H1 (cell line): ENCODE data around the gene RBM10. TPM values are rescaled to one million over a fixed set of nuclear protein-coding genes. Genes with fewer than 3 reads are reported as not detected.

Experiments
- CTCF ChIA-PET: fragments of 300-600 bp; sonication (Branson Sonifier 250); formaldehyde crosslinking; loops from one replicate; lab custom pipeline; 2021; ENCODE audit not compliant: partially characterized antibody; lab: Charles Lee
- POLR2A ChIA-PET: fragments of 300-600 bp; sonication (Branson Sonifier 250); formaldehyde crosslinking; loops from one replicate; lab custom pipeline; 2021; ENCODE audit warnings: inconsistent platforms; ENCODE audit not compliant: partially characterized antibody; lab: Charles Lee
- DNase-seq, 2 experiments: peaks; one replicate each; pipeline versions ENCODE4 v3.0.0 to v3.0.0-alpha.2; 2010 to 2022; ENCODE audit warnings: low spot score in 2 of 2, low read depth in 1 of 2, mixed read lengths in 1 of 2
- FAIRE-seq: peaks from 2 replicates; lab custom pipeline; 2011; peaks lifted over from hg19 to GRCh38; lab: Jason Lieb, UNC
- H2AFZ ChIP-seq: 2 replicates; pipeline ENCODE4 v1.8.1; 2012; ENCODE audit warnings: low read length, inconsistent platforms
- H2AK5ac ChIP-seq: 2 replicates; pipeline ENCODE4 v1.6.1; 2013; ENCODE audit warnings: low read depth, low read length
- H2BK120ac ChIP-seq: replicated peaks from 2 replicates; pipeline ENCODE3; 2013; ENCODE audit warnings: low read depth, low read length, inconsistent platforms
- H2BK12ac ChIP-seq: 2 replicates; pipeline ENCODE4 v1.6.1; 2013; ENCODE audit warnings: low read depth, low read length
- H2BK15ac ChIP-seq: 2 replicates; pipeline ENCODE4 v1.6.1; 2013; ENCODE audit warnings: low read length
- H2BK20ac ChIP-seq: 2 replicates; pipeline ENCODE4 v1.6.1; 2013; ENCODE audit warnings: low read length
- H2BK5ac ChIP-seq: 2 replicates; pipeline ENCODE4 v1.6.1; 2013; ENCODE audit warnings: low read depth, low read length
- H3K14ac ChIP-seq: 2 replicates; pipeline ENCODE4 v1.6.1; 2013; ENCODE audit warnings: inconsistent platforms; ENCODE audit not compliant: insufficient read length
- H3K18ac ChIP-seq: 2 replicates; pipeline ENCODE4 v1.6.1; 2013; ENCODE audit warnings: low read length; ENCODE audit errors: extremely low read depth
- H3K23ac ChIP-seq: 2 replicates; pipeline ENCODE4 v1.6.1; 2013; ENCODE audit warnings: inconsistent platforms; ENCODE audit not compliant: insufficient read length
- H3K23me2 ChIP-seq: 2 replicates; pipeline ENCODE4 v1.6.1; 2013; ENCODE audit warnings: low read depth, low read length
- H3K27ac ChIP-seq: 2 replicates; pipeline ENCODE4 v1.6.1; 2011; ENCODE audit warnings: low read depth, low read length, inconsistent platforms
- H3K27me3 ChIP-seq, 4 experiments: replicated peaks in 1 of 4; 1 replicate in 1 of 4; 2 replicates in 3 of 4; pipeline versions ENCODE4 v1.6.1 to v1.8.1; 2011 to 2013; ENCODE audit warnings: low read length in 3 of 4, mild to moderate bottlenecking in 3 of 4, inconsistent platforms in 2 of 4, mixed read lengths in 2 of 4, moderate library complexity in 1 of 4; ENCODE audit not compliant: control insufficient read depth in 3 of 4, insufficient read depth in 3 of 4; ENCODE audit errors: extremely low read depth in 1 of 4
- H3K36me3 ChIP-seq, 4 experiments: 2 replicates each; pipeline versions ENCODE4 v1.6.1 to v1.8.1; 2011 to 2013; ENCODE audit warnings: mild to moderate bottlenecking in 4 of 4, low read length in 3 of 4, moderate library complexity in 2 of 4, control low read depth in 1 of 4, inconsistent platforms in 1 of 4; ENCODE audit not compliant: insufficient read depth in 4 of 4, control insufficient read depth in 2 of 4
- H3K4ac ChIP-seq: replicated peaks from 2 replicates; pipeline ENCODE3; 2013; ENCODE audit warnings: low read length, low read depth, mixed read lengths, inconsistent platforms; ENCODE audit not compliant: insufficient read length
- H3K4me1 ChIP-seq, 4 experiments: replicated peaks in 1 of 4; 1 replicate in 1 of 4; 2 replicates in 3 of 4; pipeline versions ENCODE4 v1.6.1 to v1.8.1; 2011 to 2013; ENCODE audit warnings: low read length in 3 of 4, inconsistent platforms in 2 of 4, mixed read lengths in 1 of 4; ENCODE audit not compliant: insufficient read depth in 4 of 4, control insufficient read depth in 3 of 4
- H3K4me2 ChIP-seq, 2 experiments: 2 replicates each; pipeline versions ENCODE4 v1.6.1 to v1.8.1; 2011 to 2013; ENCODE audit warnings: low read depth in 2 of 2, low read length in 2 of 2, control low read depth in 1 of 2, inconsistent platforms in 1 of 2, mild to moderate bottlenecking in 1 of 2; ENCODE audit not compliant: insufficient read depth in 1 of 2
- H3K4me3 ChIP-seq, 4 experiments: fragments of 200-600, 300-600 bp in 1 of 4; sonication (generic), shearing (Covaris generic), sonication (Bioruptor Twin) in 1 of 4; 2 replicates each; pipeline versions ENCODE4 v1.5.1 to v1.8.1; 2011 to 2016; ENCODE audit warnings: low read length in 4 of 4, low read depth in 3 of 4, control low read depth in 2 of 4, inconsistent platforms in 2 of 4, mild to moderate bottlenecking in 2 of 4, mixed read lengths in 1 of 4, moderate library complexity in 1 of 4; ENCODE audit not compliant: insufficient read depth in 2 of 4; ENCODE audit errors: extremely low read depth in 1 of 4
- H3K56ac ChIP-seq: replicated peaks from 2 replicates; pipeline ENCODE3; 2013; ENCODE audit warnings: low read depth, mild to moderate bottlenecking, mixed read lengths, low read length, inconsistent platforms; ENCODE audit not compliant: insufficient read length
- H3K79me1 ChIP-seq: 2 replicates; pipeline ENCODE4 v1.6.1; 2013; ENCODE audit warnings: low read depth, low read length, control low read depth
- H3K79me2 ChIP-seq, 2 experiments: 2 replicates each; pipeline versions ENCODE4 v1.6.1 to v1.8.1; 2012 to 2013; ENCODE audit warnings: low read length in 2 of 2, mild to moderate bottlenecking in 2 of 2, inconsistent platforms in 1 of 2; ENCODE audit not compliant: insufficient read depth in 2 of 2, control insufficient read depth in 1 of 2
- H3K9ac ChIP-seq, 4 experiments: replicated peaks in 1 of 4; 1 replicate in 1 of 4; 2 replicates in 3 of 4; pipeline versions ENCODE4 v1.6.1 to v1.8.1; 2011 to 2013; ENCODE audit warnings: low read depth in 3 of 4, low read length in 3 of 4, control low read depth in 2 of 4, mild to moderate bottlenecking in 2 of 4, moderate library complexity in 2 of 4, inconsistent platforms in 1 of 4; ENCODE audit errors: extremely low read depth in 1 of 4
- H3K9me3 ChIP-seq, 2 experiments: 2 replicates each; pipeline versions ENCODE4 v1.6.1 to v1.8.1; 2012 to 2013; ENCODE audit warnings: mild to moderate bottlenecking in 2 of 2, moderate library complexity in 2 of 2, control low read depth in 1 of 2, inconsistent platforms in 1 of 2, low read depth in 1 of 2, low read length in 1 of 2, mixed read lengths in 1 of 2; ENCODE audit not compliant: insufficient read depth in 2 of 2
- H4K20me1 ChIP-seq, 2 experiments: replicated peaks in 1 of 2; 2 replicates each; pipeline versions ENCODE3 to v1.8.1; 2011 to 2013; ENCODE audit warnings: inconsistent platforms in 2 of 2, low read length in 2 of 2, mild to moderate bottlenecking in 1 of 2; ENCODE audit not compliant: insufficient read depth in 2 of 2, control insufficient read depth in 1 of 2
- H4K5ac ChIP-seq: 2 replicates; pipeline ENCODE4 v1.6.1; 2013; ENCODE audit warnings: low read length, low read depth, mixed read lengths, inconsistent platforms; ENCODE audit not compliant: insufficient read length
- H4K8ac ChIP-seq: 2 replicates; pipeline ENCODE4 v1.8.0; 2013; ENCODE audit warnings: mild to moderate bottlenecking, moderate library complexity, low read length, inconsistent platforms; ENCODE audit not compliant: insufficient read depth; ENCODE audit errors: extremely low read depth
- H4K91ac ChIP-seq: replicated peaks from 2 replicates; pipeline ENCODE3; 2013; ENCODE audit warnings: low read length, mixed read lengths, inconsistent platforms; ENCODE audit not compliant: insufficient read length
- E2F6 ChIP-seq: IDR thresholded peaks from 2 replicates; pipeline ENCODE4 v1.6.1; 2012; ENCODE audit warnings: inconsistent platforms
- GABPA ChIP-seq: IDR thresholded peaks from 2 replicates; pipeline ENCODE4 v1.6.1; 2011; ENCODE audit warnings: mild to moderate bottlenecking, low read length, moderate library complexity, borderline replicate concordance; ENCODE audit not compliant: insufficient read depth
- HDAC2 ChIP-seq, 2 experiments: fragments of 300-600 bp in 1 of 2; sonication (generic) in 1 of 2; IDR thresholded peaks; 2 replicates each; pipeline ENCODE4 v1.6.1; 2011 to 2012; ENCODE audit warnings: low read depth in 2 of 2, low read length in 2 of 2, mild to moderate bottlenecking in 2 of 2, moderate library complexity in 2 of 2, borderline replicate concordance in 1 of 2, inconsistent platforms in 1 of 2
- MAX ChIP-seq: IDR thresholded peaks from 2 replicates; pipeline ENCODE4 v1.6.1; 2012; ENCODE audit warnings: inconsistent platforms
- PHF8 ChIP-seq: fragments of 200-600 bp; sonication (generic); conservative IDR thresholded peaks from 2 replicates; pipeline ENCODE4 v1.7.1; 2012; ENCODE audit warnings: low read depth, mild to moderate bottlenecking, inconsistent platforms, low read length, moderate library complexity
- SIRT6 ChIP-seq: IDR thresholded peaks from one replicate; pipeline ENCODE4 v1.7.1; 2012; ENCODE audit warnings: low read length, inconsistent platforms
- SP4 ChIP-seq: IDR thresholded peaks from 2 replicates; pipeline ENCODE4 v1.6.1; 2012; ENCODE audit warnings: low read length, inconsistent platforms
- SRF ChIP-seq: IDR thresholded peaks from 2 replicates; pipeline ENCODE4 v1.6.1; 2011; ENCODE audit warnings: mild to moderate bottlenecking, low read depth, low read length, moderate library complexity
- TAF1 ChIP-seq: IDR thresholded peaks from 2 replicates; pipeline ENCODE4 v1.6.1; 2011; ENCODE audit warnings: mild to moderate bottlenecking, low read depth, low read length
- TAF7 ChIP-seq: optimal IDR thresholded peaks from 2 replicates; pipeline ENCODE3; 2011; ENCODE audit warnings: low read depth, mild to moderate bottlenecking, inconsistent platforms, low read length, moderate library complexity, borderline replicate concordance
- YY1 ChIP-seq: IDR thresholded peaks from 2 replicates; pipeline ENCODE4 v1.6.1; 2011; ENCODE audit warnings: low read depth, mild to moderate bottlenecking, low read length
- WGBS, 2 experiments: shearing (Covaris generic) in 1 of 2; methylation state at CpG; one replicate each; pipeline versions ENCODE4 v1.1.6 to v1.1.7; 2013 to 2015; ENCODE audit warnings: low lambda C conversion rate in 2 of 2, mixed read lengths in 2 of 2, inconsistent platforms in 1 of 2, low coverage in 1 of 2, missing lambda C conversion rate in 1 of 2; ENCODE audit not compliant: insufficient replicate concordance in 2 of 2, insufficient coverage in 1 of 2, insufficient read length in 1 of 2; ENCODE audit errors: extremely low coverage in 1 of 2, missing lambda C conversion rate in 1 of 2; 5-methylcytosine and 5-hydroxymethylcytosine counted together
- polyA plus RNA-seq, 7 experiments: library from polyadenylated mRNA; depleted of rRNA in 3 of 7; stranded (reverse) in 5 of 7; unstranded in 2 of 7; fragments of >200 nt in 5 of 7; fragments of 200-250 nt in 2 of 7; gene quantifications; 1 replicate in 5 of 7; 2 replicates in 1 of 7; 4 replicates in 1 of 7; pipeline versions ENCODE4 v1.2.1 to v1.2.3, GENCODE V29; 2011 to 2013; ENCODE audit warnings: missing spikeins in 2 of 7, mixed read lengths in 2 of 7
- total RNA-seq: library from RNA; stranded (reverse); fragmentation: NEBNext Ultra II Directional; extraction: Animal tissue kit (Norgen Biotek cat#: 25700); gene quantifications from 2 replicates; pipeline ENCODE4 v1.2.1, GENCODE V29; 2021

The RBM10 gene
- total and polyA plus RNA-seq, 2 of the 8 experiments (the other 6 are each of a cell fraction or from before 2014, with no cell fraction given), result 35.7 to 64.0 TPM

GRCh38 chrX:47232803-47233332 lies 87.8 kb downstream of the RBM10 start, which contains the start of gene USP11:
Gene USP11, plus strand, starts transcription at chrX:47233009. Its CDS starts 35 bp downstream, at chrX:47233044.
- Histone ChIP-seq H3K18ac (no peak within 1 kb of the TSS; the same call in 1 of the 2 replicates), H4K8ac (peak within 1 kb of the TSS; percentile 98), H3K9me3 (no peaks in the 10 kb centered on the region), H2AFZ (no peak within 1 kb of the TSS), H3K4me2 (peak within 1 kb of the TSS; percentile 77 to 82), H2BK120ac (no peak within 1 kb of the TSS), H4K5ac (peak within 1 kb of the TSS; percentile 95), H2BK5ac (peak within 1 kb of the TSS; percentile 87), H2BK15ac (no peak within 1 kb of the TSS), H3K23me2 (no peaks in the 10 kb centered on the region), H3K4me3 (peak within 1 kb of the TSS; percentile 63 to 88 (median 72)), H2BK20ac (no peak within 1 kb of the TSS), H4K91ac (peak within 1 kb of the TSS; percentile 73), H4K20me1 (no peaks in the 10 kb centered on the region), H3K4ac (peak within 1 kb of the TSS; percentile 44), H3K56ac (peak within 1 kb of the TSS; percentile 90), H2AK5ac (peak within 1 kb of the TSS; percentile 53; the same call in 1 of the 2 replicates), H2BK12ac (peak within 1 kb of the TSS; percentile 17; the same call in 1 of the 2 replicates), H3K79me1 (no peaks in the 10 kb centered on the region), H3K4me1 (peaks cover 0 to 9% (median 5%) of the 10 kb centered on the region in 4 experiments; a peak in 4 of 7 replicates), H3K27ac (peak within 1 kb of the TSS; percentile 95), H3K79me2 (peaks cover 0 to 42% of the 10 kb centered on the region in 2 experiments; a peak in 3 of 4 replicates), H3K27me3 (no peaks in the 10 kb centered on the region), H3K9ac (peak within 1 kb of the TSS; percentile 89 to 95 (median 93)), H3K14ac (no peak within 1 kb of the TSS), H3K36me3 (peaks cover 0 to 9% (median 7%) of the 10 kb centered on the region in 4 experiments; a peak in 5 of 8 replicates), H3K23ac (no peak within 1 kb of the TSS)
- POLR2A ChIA-PET, result interaction anchor here (0.6 to 3.0 kb wide), 18 partner anchors 8 to 344 kb away, joined by 3 to 16 read pairs (median 4); no protein-coding TSS in a partner anchor
- FAIRE-seq (no peak), DNase-seq (peak in 1 of 2 experiments; percentile 55)
- CTCF ChIA-PET, result interaction anchor here (1.2 kb wide), 1 partner anchor 152 kb away, joined by 3 read pairs; no protein-coding TSS in a partner anchor
- 22% methylated on average over 1 of the region's 46 CpGs; no CpG with 5 or more reads in 1 of the 2 experiments for WGBS, 2 experiments
- TF ChIP-seq E2F6 (peak; percentile 77), TAF1 (peak; percentile 85), YY1 (peak; percentile 90), SIRT6 (no peak), PHF8 (peak; percentile 82), TAF7 (peak; percentile 91), SRF (no peak), GABPA (peak; percentile 78; the same call in 1 of the 2 replicates), MAX (peak; percentile 79), SP4 (no peak), HDAC2 (IDR thresholded peaks at IDR 0.05; ENCODE audit: borderline replicate concordance in 1 of 2, low read depth in 2 of 2, low read length in 2 of 2) (no peak)
